Measurements from ENCODE around the gene KCND3.

DNA sequence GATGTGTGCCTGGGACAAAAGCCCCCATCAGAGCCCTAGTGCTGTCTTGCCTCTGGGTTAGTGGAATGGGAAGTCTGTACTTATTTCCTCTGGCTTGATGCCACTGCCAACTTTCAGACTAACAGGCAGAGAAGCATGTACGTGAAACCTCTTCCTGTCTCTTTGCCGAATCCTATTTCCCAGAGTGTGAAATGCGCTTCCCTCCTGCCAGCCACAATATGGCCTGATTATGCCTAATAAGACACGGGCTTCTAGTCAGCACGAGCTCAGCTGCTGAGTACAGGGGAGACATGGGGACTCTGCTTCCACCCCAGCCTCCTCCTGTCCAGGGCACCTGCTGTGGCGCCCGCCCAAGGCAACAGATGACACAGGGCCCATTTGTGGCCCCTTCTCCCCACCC, 111.4 kb downstream of the KCND3 start:
- TF ChIP-seq, protein P1, sequence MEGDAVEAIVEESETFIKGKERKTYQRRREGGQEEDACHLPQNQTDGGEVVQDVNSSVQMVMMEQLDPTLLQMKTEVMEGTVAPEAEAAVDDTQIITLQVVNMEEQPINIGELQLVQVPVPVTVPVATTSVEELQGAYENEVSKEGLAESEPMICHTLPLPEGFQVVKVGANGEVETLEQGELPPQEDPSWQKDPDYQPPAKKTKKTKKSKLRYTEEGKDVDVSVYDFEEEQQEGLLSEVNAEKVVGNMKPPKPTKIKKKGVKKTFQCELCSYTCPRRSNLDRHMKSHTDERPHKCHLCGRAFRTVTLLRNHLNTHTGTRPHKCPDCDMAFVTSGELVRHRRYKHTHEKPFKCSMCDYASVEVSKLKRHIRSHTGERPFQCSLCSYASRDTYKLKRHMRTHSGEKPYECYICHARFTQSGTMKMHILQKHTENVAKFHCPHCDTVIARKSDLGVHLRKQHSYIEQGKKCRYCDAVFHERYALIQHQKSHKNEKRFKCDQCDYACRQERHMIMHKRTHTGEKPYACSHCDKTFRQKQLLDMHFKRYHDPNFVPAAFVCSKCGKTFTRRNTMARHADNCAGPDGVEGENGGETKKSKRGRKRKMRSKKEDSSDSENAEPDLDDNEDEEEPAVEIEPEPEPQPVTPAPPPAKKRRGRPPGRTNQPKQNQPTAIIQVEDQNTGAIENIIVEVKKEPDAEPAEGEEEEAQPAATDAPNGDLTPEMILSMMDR (IDR thresholded peaks at IDR 0.05) = no peak
- no peak for TF ChIP-seq EZH2 (IDR thresholded peaks at IDR 0.05)

Data from neural progenitor cell (in vitro differentiated cells).